Fibroblast of the aortic adventitia (primary cell): ENCODE results near the gene COL4A1. TPM values are rescaled to one million over a fixed set of nuclear protein-coding genes. Genes with fewer than 3 reads are reported as not detected.

ENCODE experiments used
- DNase-seq: peaks from one replicate; pipeline ENCODE4 v3.0.0-alpha.2; 2010; ENCODE audit warnings: low read depth
- H3K4me3 ChIP-seq: 2 replicates; pipeline ENCODE4 v1.5.1; 2011; ENCODE audit warnings: low read depth, mild to moderate bottlenecking, control low read depth, low read length, moderate library complexity
- total RNA-seq: library from RNA; depleted of rRNA; stranded (reverse); fragments of >200 nt; gene quantifications from 2 replicates; pipeline ENCODE4 v1.2.3, GENCODE V29; 2012; ENCODE audit warnings: low replicate concordance
- TF ChIP-seq, protein P1 (sequence below): IDR thresholded peaks from 2 replicates; pipeline ENCODE4 v1.5.1; 2011; ENCODE audit warnings: mild to moderate bottlenecking, low read length, control low read depth, inconsistent platforms; ENCODE audit not compliant: insufficient read depth

The COL4A1 gene
- total RNA-seq, 1 donor = 43.7 TPM

DNA sequence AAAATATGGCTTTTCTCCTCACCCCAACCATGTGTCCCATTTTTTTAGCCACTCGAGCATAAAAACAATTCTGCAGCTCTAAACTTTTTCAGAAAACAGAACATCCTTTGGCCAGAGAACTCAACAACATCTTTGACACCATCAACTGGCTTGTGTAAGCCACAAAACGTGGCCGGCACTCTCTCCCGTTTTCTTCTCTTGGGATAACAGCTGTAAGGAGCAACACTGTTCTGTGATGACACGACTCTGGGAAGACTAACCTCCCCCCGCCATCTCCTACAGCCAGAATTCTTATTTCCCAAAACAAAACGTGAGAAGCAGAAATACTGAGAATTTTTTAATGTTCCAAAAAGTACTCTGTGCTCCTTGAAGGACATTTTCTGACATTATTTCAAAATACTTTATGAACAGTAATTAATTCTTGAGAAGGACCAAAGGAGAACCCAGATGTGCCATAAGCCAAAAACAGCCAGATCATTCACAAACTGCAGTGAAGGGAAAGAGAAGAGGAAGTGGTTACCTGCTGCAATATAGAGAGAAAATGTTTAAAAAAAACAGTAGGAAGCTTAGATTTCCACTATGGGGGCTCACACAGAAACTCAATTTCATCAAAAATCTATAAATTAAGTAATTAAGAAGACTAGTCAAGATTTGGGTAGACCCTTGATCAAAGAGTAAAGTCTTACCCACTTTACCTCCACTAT, 25.8 kb downstream of the COL4A1 start:
- TF ChIP-seq, protein P1, sequence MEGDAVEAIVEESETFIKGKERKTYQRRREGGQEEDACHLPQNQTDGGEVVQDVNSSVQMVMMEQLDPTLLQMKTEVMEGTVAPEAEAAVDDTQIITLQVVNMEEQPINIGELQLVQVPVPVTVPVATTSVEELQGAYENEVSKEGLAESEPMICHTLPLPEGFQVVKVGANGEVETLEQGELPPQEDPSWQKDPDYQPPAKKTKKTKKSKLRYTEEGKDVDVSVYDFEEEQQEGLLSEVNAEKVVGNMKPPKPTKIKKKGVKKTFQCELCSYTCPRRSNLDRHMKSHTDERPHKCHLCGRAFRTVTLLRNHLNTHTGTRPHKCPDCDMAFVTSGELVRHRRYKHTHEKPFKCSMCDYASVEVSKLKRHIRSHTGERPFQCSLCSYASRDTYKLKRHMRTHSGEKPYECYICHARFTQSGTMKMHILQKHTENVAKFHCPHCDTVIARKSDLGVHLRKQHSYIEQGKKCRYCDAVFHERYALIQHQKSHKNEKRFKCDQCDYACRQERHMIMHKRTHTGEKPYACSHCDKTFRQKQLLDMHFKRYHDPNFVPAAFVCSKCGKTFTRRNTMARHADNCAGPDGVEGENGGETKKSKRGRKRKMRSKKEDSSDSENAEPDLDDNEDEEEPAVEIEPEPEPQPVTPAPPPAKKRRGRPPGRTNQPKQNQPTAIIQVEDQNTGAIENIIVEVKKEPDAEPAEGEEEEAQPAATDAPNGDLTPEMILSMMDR = no peak
- DNase-seq = no peak
- H3K4me3 ChIP-seq = no peak overlapping the region

DNA sequence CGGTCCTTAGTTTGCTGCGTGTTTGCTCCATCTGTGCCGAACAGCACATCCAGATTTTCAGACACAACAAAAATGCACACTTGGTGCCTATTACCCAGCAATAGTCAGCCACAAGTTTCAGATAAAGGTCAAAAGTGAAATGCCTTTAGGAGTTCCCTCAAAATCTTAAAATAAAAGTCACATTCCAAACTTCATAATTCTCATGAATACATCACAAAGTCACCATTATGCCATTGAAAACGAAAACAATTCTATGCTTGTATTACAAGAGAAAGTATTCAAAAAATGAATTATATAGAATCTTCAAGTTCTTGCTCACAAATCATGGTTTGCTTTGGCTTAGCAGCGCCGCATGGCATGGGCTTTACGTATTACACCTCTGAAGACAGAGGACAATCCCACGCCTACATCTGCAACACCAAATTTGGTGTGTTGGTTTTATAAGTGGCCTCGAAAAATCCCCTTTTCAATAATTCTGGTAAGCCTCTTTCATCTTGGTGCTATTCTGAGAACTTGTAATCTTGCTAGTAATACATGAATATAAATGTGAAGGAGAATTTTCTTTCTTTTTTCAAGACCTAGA, 26.6 kb downstream of the COL4A1 start:
- TF ChIP-seq, protein P1 = no peak
- H3K4me3 ChIP-seq = no peak overlapping the region
- no peak for DNase-seq

- DNase-seq = no peak
- TF ChIP-seq, protein P1 = no peak
- H3K4me3 ChIP-seq = no peak overlapping the region
Measured at GRCh38 chr13:110279684-110280083, 27.3 kb downstream of the COL4A1 start.

DNA sequence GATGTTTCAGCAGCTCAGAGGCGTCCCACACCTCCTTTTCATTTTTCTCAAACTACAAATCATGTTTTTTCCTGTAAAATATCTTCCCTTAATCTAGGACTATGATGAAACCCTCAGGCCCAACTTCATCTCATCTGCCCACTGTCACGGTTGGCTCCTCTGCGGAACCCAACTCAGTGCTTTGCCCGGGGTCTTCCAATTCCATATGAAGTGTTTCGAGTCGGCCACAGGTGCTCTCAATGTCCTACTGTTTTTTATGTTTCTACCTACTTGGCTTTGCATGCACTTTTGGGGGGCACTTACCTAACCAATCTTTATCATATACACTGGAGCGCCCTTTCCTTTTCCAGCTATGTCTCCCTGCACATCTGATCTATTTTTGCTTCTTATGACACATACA, 28.1 kb downstream of the COL4A1 start:
- DNase-seq = no peak
- no peak overlapping the region for H3K4me3 ChIP-seq
- TF ChIP-seq, protein P1 = no peak

DNA sequence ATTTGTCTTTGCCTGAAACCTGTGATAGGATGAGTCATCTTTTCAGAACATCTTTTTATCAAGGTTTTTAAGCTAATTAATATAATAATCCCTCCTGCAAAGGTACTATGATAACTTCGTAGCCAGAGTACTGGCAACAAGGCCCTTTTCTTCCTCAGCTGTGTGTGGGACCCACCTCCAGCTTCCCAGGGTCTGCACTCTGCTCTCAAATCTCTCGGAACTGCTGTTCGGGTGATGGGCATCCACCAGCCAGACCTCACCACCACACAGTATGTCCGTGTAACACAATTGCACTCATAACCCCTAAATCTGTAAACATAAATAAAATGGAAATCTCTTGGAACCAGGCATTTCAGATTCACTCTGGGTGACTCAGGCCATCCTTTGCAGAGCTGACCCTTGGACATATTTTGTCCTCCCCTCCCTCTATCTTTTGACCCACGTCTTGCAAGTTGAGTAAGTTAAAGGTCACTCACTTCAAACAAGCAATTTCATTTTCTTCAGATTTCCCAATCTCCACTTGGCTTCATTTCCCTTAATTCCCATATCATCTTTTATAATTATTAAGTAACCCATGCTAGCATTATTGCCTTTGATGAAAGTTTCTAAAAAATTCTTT, 29.5 kb downstream of the COL4A1 start:
- TF ChIP-seq, protein P1 = no peak
- no peak for DNase-seq
- H3K4me3 ChIP-seq = no peak overlapping the region

DNA sequence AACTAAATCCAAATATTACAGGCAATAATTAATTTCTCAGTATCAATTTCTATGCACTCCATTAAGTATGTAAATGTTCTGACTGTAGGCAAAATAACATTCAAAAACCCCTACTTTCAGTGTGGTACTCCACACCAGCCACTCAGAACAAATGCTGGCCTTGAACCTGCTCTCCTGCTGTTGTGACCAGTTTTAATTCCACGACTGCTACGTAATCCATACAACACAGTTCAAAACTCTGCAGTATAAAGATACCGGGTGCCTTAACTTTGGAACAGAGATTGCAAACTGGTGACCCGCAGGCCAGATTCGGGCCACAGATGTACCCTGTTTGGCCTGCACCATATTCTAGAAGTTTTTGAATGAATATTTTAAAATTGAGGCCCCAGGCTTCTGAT, 30.4 kb downstream of the COL4A1 start:
- DNase-seq = no peak
- TF ChIP-seq, protein P1 = no peak
- no peak overlapping the region for H3K4me3 ChIP-seq
